Endothelial cell of hepatic sinusoid (primary cell): ENCODE data around the gene AKT3.

Experiments
- in situ Hi-C: cut with HindIII; loops from 2 replicates; pipeline ENCODE4 v1.10.0; 2017; ENCODE audit warnings: low sequenced_read_pairs

AKT3 gene

GRCh38 chr1:243735457-243735856 is 114.6 kb downstream of the AKT3 start:
- in situ Hi-C loops: no loop called here

- in situ Hi-C loops: no loop called here
These were observed 115.7 kb downstream of the AKT3 start for GRCh38 chr1:243734308-243734695.

- in situ Hi-C loops: no loop called here
These were observed 116.3 kb downstream of the AKT3 start for GRCh38 chr1:243733670-243734307.

GRCh38 chr1:243732637-243733036 is 117.4 kb downstream of the AKT3 start:
- in situ Hi-C loops: no loop called here

- in situ Hi-C loops: no loop called here
These were observed 117.9 kb downstream of the AKT3 start for GRCh38 chr1:243731974-243732625.

GRCh38 chr1:243731301-243731891 is 118.6 kb downstream of the AKT3 start:
- in situ Hi-C loops: no loop called here

GRCh38 chr1:243730487-243731150 is 119.4 kb downstream of the AKT3 start:
- in situ Hi-C loops: no loop called here

- in situ Hi-C loops: no loop called here
These were observed 120.1 kb downstream of the AKT3 start for GRCh38 chr1:243729956-243730355.

- in situ Hi-C loops: no loop called here
These were observed 122.4 kb downstream of the AKT3 start for GRCh38 chr1:243727503-243728203.

GRCh38 chr1:243726806-243727502 is 123.1 kb downstream of the AKT3 start:
- in situ Hi-C loops: no loop called here

GRCh38 chr1:243725846-243726245 is 124.2 kb downstream of the AKT3 start:
- in situ Hi-C loops: no loop called here

- in situ Hi-C loops: no loop called here
These were observed 125.0 kb downstream of the AKT3 start for GRCh38 chr1:243725075-243725474.

- in situ Hi-C loops: no loop called here
These were observed 126.5 kb downstream of the AKT3 start for GRCh38 chr1:243723458-243724043.

- in situ Hi-C loops: no loop called here
These were observed 127.0 kb downstream of the AKT3 start for GRCh38 chr1:243723050-243723449.

- in situ Hi-C loops: no loop called here
These were observed 130.6 kb downstream of the AKT3 start for GRCh38 chr1:243719476-243719875.

- in situ Hi-C loops: no loop called here
These were observed 131.2 kb downstream of the AKT3 start for GRCh38 chr1:243718893-243719292.

- in situ Hi-C loops: no loop called here
These were observed 132.0 kb downstream of the AKT3 start for GRCh38 chr1:243718022-243718421.

- in situ Hi-C loops: no loop called here
These were observed 133.1 kb downstream of the AKT3 start for GRCh38 chr1:243716906-243717305.

- in situ Hi-C loops: no loop called here
These were observed 134.8 kb downstream of the AKT3 start for GRCh38 chr1:243715285-243715684.
